Measurements from ENCODE around the gene CDKN1B. TPM values are rescaled to one million over a fixed set of nuclear protein-coding genes. Genes with fewer than 3 reads are reported as not detected.

CDKN1B gene
- total RNA-seq, 1 experiment from 2014 or later = 52.9 TPM

DNA sequence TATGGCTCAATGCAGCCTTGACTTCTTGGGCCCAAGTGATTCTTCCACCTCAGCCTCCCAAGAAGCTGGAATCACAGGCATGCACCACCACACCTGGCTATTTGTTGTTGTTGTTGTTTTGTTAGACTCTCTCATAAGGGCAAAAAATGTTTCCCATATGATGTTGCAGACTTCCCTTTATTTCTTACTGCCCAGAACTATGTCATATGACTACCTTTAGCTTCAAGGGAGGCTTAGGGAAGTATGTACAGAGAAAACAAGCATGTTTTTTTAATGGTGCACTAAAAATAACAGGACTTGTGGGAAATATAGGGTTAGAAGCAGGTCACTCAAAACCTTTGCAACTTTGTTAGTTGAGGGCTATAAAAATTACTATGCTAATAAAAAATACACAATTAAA is 16.9 kb upstream of the CDKN1B start:
- DNase-seq (ENCODE audit: low spot score) = no peak

GRCh38 chr12:12701457-12701856 is 15.7 kb upstream of the CDKN1B start:
- DNase-seq (ENCODE audit: low spot score) = no peak

- peak; percentile 91 for DNase-seq (ENCODE audit: low spot score)
Measured at GRCh38 chr12:12704593-12705230, 12.5 kb upstream of the CDKN1B start.

DNA sequence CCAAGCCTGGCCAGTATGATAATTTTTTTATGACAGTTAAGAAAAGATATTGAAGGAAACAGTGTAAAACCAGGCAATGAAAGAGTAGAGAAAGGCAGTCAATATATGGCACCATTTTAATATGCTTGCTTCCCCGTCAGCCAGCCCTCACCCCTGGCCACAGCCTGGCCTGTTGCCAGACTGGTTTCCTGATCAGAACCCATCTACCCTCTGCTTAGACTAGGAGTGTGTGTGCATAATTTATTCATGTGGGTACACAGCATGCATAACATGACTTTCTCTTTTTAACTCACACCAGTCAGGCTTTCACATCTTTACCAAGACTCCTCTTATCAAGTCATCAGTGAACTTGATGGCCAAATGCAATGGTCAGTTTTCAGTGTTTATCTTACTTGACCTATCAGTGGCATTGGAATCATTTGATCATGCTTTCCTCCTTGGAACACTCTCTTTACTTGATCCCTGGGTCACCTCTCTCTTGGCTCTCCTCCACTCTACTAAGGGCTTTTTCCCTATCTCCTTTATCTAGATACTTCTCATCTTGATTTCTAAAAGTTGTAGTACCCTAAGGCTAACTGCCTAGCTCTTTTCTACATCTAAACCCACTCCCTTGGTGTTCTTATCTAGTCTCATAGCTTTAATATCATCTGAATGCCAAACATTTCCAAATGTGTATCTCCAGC is 11.2 kb upstream of the CDKN1B start:
- no peak for DNase-seq (ENCODE audit: low spot score)

DNA sequence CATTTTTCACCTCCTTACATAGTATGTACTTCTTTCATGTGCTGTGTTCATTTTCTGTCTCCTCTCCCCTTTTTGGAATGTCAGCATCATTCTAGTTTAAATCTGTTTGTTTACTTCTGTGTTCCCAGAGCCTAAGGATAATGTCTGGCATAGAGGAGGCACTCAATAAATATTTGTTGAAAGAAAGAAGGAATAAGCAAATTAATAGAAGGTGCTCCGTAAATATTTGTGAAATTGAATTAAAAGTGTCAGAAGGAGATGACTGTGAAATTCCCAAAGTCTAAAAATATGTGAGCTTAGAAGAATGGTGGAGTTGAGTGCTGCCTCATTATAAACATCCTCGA is 3.3 kb upstream of the CDKN1B start:
- DNase-seq (ENCODE audit: low spot score) = no peak

GRCh38 chr12:12714276-12715021 is 2.7 kb upstream of the CDKN1B start:
- peak; percentile 69 for DNase-seq (ENCODE audit: low spot score)

GRCh38 chr12:12715128-12715458 is 2.1 kb upstream of the CDKN1B start:
- no peak for DNase-seq (ENCODE audit: low spot score)

DNA sequence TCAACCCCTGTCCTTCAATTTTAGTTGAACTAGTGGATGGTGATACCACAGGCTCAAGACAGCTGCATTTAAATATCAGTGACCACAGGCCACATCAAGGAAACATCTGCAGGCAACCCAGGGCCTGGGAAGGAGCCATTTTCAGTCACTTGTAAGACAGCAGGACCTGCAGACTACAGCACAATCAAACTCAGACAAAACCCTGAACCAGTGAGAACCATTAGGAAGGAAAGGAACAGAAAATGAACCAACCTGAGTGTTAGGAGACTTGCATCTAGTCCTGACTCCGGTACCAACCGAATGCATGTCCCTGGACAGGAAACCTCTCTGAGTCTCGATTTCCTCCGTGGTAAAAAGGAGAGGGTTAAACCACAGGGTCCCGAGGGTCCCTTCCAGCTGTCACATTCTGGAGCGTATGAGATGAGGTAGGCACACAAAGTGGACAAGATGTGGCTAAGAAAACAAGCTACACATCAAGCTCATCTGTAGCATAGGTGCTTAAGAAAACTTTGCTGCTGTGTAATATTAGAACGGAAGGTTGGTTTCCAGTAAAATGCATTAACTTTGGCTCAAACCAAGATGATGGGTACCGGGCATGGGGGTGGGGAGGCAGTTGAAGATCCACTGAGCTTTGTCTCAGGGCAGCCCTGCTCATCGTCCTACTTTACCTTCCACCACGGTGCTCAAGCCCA is 1.6 kb upstream of the CDKN1B start:
- peak; percentile 59 for DNase-seq (ENCODE audit: low spot score)

DNA sequence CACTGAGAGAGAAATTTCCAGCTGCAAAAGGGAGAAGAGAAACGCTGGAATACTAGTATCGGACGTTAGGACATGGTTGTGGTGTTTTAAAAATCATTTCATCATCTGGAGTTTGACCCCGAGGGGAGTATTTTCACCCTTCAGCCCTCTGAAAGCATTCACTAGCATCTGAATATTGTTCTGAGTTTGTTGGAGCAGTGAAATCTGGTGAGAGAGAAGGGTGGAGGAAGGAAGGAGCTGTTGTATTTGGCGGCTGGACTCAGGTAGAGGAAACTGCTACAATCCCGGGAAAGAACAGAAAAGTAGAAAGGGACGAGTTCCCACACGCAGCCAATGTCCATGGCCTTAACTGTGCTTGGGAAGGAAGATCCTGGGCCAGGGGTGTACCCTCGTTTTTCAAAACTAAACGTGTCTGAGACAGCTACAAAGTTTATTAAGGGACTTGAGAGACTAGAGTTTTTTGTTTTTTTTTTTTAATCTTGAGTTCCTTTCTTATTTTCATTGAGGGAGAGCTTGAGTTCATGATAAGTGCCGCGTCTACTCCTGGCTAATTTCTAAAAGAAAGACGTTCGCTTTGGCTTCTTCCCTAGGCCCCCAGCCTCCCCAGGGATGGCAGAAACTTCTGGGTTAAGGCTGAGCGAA is 896 bp upstream of the CDKN1B start:
- peak; percentile 72 for DNase-seq (ENCODE audit: low spot score)

DNA sequence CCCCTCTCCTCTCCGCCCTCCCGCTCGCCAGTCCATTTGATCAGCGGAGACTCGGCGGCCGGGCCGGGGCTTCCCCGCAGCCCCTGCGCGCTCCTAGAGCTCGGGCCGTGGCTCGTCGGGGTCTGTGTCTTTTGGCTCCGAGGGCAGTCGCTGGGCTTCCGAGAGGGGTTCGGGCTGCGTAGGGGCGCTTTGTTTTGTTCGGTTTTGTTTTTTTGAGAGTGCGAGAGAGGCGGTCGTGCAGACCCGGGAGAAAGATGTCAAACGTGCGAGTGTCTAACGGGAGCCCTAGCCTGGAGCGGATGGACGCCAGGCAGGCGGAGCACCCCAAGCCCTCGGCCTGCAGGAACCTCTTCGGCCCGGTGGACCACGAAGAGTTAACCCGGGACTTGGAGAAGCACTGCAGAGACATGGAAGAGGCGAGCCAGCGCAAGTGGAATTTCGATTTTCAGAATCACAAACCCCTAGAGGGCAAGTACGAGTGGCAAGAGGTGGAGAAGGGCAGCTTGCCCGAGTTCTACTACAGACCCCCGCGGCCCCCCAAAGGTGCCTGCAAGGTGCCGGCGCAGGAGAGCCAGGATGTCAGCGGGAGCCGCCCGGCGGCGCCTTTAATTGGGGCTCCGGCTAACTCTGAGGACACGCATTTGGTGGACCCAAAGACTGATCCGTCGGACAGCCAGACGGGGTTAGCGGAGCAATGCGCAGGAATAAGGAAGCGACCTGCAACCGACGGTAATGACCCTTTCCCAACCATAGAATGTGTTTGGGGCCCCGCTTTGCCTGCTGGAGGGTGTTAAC is 615 bp downstream of the CDKN1B start:
- peak; percentile 56 for DNase-seq (ENCODE audit: low spot score)

DNA sequence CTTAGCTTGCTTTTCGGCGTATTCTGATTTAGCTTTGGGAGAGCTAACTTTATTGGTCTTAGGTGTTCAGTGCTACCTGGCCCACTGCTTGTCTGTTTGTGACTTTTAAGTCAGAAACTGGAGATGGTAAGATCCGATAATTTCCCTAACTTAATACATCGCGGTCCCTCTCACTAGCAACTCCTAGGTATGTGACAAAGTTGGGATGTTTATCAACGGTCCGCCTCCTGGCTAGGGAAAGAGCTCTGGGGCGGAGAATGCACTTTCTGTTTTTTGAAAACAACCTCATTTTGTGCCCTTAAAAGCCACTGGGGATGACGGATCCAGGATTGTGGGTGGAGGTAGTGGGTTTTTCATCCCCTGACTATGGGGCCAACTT is 1.2 kb downstream of the CDKN1B start:
- DNase-seq (ENCODE audit: low spot score) = peak; percentile 52

GRCh38 chr12:12718853-12719252 is 1.7 kb downstream of the CDKN1B start:
- peak; percentile 66 for DNase-seq (ENCODE audit: low spot score)

GRCh38 chr12:12719496-12719895 is 2.3 kb downstream of the CDKN1B start:
- peak; percentile 60 for DNase-seq (ENCODE audit: low spot score)

- peak; percentile 60 for DNase-seq (ENCODE audit: low spot score)
Measured at GRCh38 chr12:12720052-12720451, 2.9 kb downstream of the CDKN1B start.

DNA sequence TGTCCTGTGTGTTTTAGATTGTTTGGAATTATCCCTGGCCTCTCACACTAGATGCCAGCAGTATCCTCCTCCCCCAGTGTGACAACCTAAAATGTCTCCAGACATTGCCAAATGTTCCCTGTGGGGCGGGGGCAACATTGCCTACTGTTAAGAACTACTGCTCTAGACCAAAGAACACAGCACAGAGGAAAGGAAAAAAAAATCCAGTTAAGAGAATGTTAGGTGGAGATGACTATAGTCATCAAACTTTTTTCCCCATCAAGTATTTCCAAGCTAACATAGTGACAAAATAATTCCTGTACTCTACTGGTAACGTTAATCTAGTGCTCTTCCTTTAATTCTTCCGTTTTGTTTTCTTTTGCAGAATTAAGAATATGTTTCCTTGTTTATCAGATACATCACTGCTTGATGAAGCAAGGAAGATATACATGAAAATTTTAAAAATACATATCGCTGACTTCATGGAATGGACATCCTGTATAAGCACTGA is 3.5 kb downstream of the CDKN1B start:
- DNase-seq (ENCODE audit: low spot score) = peak; percentile 72

GRCh38 chr12:12721176-12721751 is 4.1 kb downstream of the CDKN1B start:
- peak; percentile 74 for DNase-seq (ENCODE audit: low spot score)

DNA sequence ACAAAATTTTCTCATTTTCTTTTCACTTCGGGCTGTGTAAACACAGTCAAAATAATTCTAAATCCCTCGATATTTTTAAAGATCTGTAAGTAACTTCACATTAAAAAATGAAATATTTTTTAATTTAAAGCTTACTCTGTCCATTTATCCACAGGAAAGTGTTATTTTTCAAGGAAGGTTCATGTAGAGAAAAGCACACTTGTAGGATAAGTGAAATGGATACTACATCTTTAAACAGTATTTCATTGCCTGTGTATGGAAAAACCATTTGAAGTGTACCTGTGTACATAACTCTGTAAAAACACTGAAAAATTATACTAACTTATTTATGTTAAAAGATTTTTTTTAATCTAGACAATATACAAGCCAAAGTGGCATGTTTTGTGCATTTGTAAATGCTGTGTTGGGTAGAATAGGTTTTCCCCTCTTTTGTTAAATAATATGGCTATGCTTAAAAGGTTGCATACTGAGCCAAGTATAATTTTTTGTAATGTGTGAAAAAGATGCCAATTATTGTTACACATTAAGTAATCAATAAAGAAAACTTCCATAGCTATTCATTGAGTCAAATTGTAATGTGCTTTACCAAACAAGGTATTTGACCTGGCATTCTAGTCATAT is 4.8 kb downstream of the CDKN1B start:
- DNase-seq (ENCODE audit: low spot score) = no peak

DNA sequence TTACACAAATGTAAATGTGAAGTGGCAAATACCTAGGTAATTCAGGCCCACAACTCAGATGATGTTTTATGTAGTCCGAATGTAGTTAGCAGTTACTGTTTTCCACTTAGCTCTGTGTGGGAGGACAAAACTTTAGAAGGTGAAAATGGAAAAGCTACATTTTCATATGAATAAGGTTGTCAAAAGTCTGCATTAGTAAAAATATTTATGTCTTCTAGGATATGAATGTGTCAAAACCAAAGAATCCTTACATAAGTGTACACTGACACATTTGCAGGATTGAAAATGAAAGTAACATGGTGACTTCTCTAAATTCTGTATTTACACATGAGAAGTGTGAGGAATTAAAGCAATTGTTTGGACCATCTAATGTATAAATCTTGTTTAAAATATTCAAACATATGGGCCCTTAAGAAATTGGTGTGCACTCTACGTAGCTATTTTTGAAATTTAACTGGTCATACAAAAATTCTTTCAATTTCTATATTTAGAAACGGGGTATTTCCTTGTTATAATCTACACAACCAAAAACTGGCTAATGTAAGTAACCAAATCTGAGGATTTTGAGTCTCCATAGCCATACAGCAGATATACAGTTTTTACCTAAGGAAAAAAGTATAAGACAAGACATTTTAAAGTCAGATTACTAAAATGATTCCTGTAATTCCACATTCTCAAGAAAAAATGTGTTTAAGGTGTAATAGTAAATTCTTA is 5.4 kb downstream of the CDKN1B start:
- DNase-seq (ENCODE audit: low spot score) = peak; percentile 85

- peak; percentile 65 for DNase-seq (ENCODE audit: low spot score)
Measured at GRCh38 chr12:12723149-12723680, 6.0 kb downstream of the CDKN1B start.

Data from HT-29 (cell line).